NCI-H1930 (cell line): ENCODE measurements around the gene PATE4.
"Not testable (repeated sequence)": the region's sequence is repeated elsewhere in the genome, so short reads cannot be mapped to it uniquely, and the experiment has no call there.

ENCODE experiments used
- DNase-seq, 2 experiments: peaks; one replicate each; lab custom pipeline; 2025; lab: John Stamatoyannopoulos, UW

PATE4 gene, protein sequence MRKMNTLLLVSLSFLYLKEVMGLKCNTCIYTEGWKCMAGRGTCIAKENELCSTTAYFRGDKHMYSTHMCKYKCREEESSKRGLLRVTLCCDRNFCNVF

DNA sequence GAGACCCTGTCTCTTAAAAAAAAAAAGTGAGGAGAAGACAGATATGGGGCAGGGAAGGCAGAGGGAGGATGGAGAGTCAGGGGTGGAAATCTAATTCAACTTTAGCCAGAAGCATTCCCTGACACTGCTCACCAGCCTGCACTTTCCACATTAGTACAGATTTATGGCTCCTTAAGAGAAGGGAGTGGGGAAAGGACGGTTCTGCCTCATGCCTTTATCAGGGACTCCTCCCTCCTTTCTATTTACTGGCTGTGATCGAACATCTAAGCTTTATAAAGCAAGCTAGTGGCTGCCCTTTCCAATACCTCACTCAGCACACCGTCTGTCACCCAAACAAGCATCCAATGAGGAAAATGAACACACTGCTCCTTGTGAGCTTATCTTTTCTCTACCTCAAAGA lies at the start of gene PATE4:
PATE4 (plus strand) TSS at position 301 of the 400 bp plus-strand sequence; CDS start at position 345, 44 bp downstream.
- no peak for DNase-seq

DNA sequence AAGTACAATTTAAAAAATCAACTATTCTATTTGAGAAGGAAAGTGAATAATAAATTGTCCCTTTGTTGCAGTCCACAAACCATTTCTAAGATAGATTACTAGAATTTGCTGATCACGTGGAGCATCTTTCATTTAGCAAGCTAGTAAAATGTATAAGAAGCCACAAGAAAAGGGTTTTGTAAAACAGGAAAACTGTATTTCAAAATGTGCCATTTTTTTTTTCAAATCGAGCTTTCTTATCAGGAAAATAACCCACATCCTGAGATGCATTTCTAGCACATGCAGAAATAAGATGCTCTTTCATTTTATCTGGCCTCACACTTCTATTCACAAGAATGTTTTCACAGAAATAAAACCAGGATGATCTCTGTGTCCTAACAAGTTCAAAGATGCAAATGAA lies 48.4 kb upstream of the PATE4 start:
- no peak for DNase-seq

DNA sequence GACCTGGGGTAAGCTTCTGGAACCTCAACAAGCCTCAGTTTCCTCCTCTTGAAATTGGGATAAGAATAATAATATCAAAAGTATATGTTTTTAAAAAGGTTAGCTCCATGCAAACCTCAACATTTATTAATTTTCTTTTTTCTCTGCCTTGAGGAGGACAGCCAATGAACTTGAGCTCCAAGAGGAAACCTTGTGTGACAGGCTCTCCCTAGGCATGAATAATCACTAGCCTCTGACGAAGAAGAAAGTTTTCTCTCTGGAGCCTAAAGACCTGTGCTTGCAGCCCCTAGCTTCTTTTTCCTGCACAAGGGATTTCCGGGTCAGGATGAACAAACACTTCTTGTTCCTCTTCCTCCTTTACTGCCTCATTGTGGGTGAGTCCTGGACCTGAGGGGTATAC lies 45.3 kb upstream of the PATE4 start, which contains the start of gene PATE3:
PATE3 (plus strand) TSS at position 301 of the 400 bp plus-strand sequence; CDS start at position 326, 25 bp downstream.
- DNase-seq, result no peak

DNA sequence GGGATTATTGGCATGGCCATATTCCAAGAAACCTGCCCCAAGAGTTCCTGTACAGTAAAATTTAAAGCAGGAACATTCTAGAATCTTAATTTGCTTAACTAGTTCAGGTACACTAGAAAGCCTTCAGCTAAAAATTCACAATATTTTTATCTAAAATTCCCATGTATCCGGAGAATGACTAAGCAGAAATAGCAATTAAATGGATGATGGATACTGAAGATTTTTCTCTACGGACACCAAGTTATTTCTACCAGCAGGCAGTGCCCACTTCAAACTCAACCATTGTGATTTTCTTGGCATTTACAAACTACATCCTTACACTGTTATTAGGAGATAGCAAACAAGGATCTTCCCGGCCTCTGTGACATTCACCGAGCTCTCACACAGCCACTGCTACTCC lies 42.3 kb upstream of the PATE4 start:
- no peak for DNase-seq

DNA sequence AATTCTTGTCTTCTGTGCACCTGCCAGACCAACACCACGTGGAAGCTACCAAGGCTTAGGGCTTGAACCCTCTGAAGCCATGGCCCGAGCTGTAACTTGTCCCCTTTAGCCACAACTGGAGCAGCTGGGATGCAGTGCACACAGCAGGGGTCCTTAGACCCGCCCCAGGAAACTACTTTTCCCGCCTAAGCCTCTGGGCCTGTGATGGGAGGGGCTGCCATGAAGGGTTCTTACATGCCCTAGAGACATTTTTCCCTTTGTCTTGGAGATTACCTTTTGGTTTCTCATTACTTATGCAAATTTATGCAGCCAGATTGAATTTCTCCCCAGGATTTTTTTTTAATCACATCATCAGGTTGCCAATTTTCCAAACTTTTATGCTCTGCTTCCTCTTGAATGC lies 35.5 kb upstream of the PATE4 start:
- DNase-seq, result no peak

DNA sequence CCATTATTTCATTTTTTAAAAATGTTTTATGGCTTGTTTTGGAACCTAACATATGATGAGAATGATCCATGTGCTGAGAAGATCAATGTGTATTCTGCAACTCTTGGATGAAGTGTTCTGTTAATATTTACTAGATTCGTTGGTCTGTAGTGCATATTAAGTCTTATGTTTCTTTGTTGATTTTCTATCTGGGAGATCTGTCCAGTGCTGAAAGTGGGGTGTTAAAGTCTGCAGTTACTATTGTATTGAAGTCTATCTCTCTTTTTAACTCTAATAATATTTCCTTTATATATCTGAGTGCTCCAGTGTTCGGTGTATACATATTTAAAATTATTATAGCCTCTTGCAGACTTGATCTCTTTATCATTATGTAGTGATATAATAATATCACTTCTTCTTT lies 33.3 kb upstream of the PATE4 start:
- no peak for DNase-seq

DNA sequence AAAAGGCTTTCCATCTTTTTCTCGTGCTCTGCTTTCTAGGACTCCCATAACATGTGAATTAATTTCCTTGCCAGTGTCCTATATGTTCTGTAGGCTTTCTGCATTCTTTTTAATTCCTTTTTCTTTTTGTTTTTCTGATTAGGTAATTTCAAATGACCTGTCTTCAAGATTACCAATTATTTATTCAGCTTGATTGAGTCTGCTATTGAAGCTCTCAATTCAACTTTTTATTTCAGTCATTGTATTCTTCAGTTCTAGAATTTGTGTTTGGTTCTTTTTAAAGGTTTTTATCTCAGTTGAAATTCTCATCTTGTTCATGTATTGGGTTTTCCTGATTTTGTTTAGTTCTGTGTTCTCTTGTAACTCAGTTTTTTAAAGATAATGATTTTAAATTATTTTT lies 30.7 kb upstream of the PATE4 start:
- no peak for DNase-seq

DNA sequence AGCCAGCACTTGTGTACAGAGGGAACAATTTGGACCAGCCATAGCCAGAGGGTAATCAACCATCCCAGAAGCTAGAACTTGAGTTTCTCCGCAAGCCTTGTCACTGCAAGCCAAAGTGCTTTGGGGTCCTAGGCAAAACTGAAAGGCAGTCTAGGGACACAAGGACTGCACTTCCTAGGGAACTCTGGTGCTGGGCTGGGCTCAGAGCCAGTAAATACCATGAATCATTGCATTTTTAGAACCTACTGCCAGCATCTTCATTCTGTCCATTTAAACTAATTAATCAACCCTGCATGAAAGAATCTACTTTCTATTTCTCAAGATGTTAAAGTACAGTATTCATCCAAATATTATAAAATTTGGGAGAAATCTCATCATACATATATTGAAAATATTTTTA lies 25.2 kb upstream of the PATE4 start:
- no peak for DNase-seq

DNA sequence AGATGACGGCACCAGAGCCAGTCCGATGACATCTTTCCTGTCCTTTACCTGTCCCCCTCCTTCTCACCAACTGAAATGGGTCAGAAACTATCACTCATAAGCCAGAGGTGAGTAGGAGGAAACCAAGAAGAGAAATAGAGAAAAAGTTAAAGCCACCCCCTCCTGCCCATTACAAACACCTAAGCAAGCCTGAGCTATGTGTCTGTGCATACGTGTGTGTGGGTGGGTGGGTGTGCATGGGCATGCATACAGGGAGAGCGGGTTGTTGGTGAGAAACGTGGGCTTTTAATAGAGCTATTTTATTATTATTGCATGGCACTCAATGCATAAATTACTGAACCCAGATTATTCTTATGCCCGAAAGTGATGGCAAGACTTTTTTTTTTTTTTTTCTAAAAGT lies 2.6 kb downstream of the PATE4 start:
- no peak for DNase-seq

DNA sequence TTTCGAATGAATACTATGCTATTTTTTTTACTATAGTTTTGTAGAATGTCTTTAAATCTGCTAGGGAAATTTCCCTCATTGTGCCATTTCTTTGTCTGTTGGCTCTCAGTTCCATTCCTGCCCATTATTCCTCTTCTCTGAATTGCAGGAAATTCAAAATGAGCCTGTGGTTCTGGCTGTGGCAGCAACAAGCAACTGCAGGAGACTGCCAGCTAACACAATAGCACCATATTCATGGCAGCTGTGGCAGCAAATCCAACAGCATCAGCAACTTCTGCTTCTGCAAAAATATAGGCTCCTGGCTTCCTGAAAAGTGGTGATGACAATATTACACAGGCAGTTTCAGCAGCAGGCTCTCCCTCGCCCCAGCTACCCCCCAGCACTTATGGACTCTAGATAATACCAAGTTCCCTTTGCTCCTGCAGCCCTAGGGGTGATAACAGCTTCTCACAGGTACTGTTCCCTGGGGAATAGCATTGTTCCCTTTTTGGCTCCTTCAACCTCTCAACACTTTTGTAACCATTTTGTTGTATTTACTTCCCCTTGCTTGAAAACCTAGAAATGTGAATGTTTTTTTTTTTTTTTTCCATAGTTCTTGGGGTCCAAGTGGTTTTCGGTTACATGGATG lies 9.3 kb downstream of the PATE4 start:
- DNase-seq, result no peak

DNA sequence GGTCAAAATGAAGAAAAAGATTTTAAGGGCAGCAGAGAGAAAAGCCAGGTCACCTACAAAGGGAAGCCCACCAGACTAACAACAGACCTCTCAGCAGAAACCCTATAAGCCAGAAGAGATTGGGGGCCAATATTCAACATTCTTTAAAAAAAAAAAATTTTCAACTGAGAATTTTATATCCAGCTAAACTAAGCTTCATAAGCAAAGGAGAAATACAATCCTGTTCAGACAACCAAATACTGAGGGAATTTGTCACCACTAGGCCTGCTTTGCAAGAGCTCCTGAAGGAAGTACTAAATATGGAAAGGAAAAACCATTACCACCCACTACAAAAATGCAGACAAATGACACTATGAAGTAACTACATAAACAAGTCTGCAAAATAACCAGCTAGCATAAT lies 13.1 kb downstream of the PATE4 start:
- no peak for DNase-seq

DNA sequence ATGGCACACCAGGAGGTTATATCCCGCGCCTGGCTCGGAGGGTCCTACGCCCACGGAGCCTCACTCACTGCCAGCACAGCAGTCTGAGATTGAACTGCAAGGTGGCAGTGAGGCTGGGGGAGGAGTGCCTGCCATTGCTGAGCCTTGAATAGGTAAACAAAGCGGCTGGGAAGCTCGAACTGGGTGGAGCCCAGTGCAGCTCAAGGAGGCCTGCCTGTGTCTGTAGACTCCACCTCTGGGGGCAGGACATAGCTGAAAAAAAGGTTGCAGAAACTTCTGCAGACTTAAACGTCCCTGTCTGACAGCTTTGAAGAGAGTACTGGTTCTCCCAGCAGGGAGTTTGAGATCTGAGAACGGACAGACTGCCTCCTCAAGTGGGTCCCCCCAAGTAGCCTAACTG lies 24.6 kb downstream of the PATE4 start:
- not testable (repeated sequence) for DNase-seq

DNA sequence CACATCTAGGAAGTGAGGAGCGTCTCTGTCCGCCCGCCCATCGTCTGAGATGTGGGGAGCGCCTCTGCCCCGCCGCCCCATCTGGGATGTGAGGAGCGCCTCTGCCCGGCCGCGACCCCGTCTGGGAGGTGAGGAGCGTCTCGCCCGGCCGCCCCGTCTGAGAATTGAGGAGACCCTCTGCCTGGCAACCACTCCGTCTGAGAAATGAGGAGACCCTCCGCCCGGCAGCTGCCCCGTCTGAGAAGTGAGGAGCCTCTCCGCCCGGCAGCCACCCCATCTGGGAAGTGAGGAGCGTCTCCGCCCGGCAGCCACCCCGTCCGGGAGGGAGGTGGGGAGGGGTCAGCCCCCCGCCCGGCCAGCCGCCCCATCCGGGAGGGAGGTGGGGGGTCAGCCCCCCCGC lies 29.7 kb downstream of the PATE4 start:
- not testable (repeated sequence) for DNase-seq

DNA sequence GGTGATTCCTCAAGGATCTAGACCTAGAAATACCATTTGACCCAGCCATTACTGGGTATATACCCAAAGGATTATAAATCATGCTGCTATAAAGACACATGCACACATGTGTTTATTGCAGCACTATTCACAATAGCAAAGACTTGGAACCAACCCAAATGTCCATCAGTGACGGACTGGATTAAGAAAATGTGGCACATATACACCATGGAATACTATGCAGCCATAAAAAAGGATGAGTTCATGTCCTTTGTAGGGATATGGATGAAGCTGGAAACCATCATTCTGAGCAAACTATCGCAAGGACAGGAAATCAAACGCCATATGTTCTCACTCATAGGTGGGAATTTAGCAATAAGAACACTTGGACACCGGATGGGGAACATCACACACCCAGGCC lies 32.2 kb downstream of the PATE4 start:
- DNase-seq, result not testable (repeated sequence)

DNA sequence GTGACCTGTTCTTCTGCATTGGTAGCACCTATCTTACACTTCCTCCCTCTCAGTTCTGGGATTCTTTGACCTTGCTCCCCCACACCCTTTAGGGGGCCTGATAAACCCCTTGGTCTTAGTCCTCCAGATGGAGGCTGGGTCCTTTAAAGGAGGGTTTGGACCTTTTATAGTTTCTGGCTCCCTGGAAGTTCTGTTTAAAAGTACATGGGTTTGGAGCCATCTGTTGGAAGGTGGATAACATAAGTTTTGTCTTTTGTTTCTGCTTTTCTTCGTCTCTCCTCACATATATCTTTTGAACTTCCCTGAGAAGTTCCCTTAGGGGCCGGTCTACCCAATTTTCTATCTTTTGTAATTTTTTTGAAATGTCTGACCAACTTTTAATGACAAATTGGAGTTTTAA lies 36.4 kb downstream of the PATE4 start:
- DNase-seq, result no peak

DNA sequence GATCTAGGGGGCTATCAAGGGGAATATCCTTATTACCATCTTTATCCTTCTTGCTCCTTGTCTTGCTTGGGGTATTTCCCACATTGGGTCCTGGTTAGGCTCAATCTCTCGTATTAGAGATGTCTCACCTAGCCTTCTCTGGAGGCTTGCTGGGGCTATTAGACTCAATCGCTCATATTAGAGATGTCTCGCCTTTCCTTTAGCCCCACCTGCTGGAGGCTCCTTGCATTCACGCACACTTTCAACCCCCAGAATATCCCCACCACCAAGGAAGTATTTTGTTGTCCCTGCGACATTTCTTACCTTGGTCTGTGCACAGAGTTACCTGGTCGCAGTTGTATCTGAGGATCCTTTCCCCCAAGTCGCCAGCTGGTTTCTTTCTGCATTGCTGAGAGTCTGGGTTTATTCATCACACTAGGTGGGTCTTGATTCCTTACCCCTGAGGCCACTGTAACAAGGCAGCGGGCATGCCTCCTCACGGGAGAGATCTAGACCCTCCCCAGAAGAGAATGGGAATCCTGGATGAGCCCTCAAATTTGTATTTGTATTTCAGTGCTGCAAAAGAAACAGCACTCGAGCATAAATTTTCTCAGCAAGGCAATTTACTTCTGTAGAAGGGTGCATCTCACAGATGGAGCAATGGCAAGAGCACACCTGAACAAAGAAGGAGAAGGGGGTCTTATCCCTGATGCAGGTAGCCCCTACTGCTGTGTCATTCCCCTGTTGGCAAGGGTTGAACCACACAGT lies 38.4 kb downstream of the PATE4 start:
- peak in 1 of 2 experiments; percentile 34 for DNase-seq

DNA sequence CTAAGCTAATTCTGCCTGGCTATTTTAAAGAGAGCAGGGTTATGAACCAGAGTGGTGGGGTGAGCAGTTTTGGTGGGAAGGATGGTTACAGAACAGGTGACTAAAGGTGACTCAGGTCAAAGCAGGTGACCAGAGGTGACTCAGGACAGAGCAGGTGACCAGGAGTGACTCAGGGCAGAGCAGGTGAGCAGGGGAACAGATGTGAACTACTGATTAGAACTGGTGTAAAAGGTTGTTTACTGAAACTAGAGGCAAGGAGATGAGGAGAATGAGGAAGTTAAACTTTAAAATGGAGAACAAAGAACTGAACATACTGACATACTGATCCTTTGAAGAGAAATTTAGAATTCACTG lies 39.0 kb downstream of the PATE4 start:
- DNase-seq, result no peak

DNA sequence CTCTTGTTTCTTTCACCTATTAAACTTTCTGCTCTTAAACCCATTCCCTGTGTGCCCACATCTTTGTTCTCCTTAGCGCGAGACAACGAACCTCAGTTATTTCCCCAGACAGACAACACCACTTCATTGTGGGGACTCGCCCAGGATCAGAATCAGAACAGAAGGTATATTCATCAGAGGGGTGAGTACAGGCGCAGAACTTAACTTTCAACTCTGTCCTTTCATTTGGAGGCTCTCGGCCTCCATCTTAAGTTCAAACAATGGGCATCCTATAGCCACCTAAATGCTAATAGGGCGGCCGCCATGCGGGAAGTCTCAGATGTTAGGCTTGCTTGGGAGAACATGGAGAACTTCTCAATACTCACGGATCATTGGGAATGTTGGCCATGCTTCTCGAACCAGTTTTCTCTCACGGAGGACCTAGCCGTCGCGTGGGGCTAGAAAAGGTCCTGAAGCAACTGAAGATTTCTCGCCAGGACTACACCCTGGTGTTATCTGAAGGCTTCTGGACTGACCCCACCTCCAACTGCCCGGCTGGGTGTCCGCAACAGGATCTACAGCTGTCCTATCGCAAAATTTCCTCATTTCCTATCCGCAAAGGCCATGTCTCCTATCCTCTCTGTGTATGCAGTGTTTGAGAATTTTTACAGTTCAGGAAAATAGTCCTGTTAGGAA lies 40.9 kb downstream of the PATE4 start:
- no peak for DNase-seq

DNA sequence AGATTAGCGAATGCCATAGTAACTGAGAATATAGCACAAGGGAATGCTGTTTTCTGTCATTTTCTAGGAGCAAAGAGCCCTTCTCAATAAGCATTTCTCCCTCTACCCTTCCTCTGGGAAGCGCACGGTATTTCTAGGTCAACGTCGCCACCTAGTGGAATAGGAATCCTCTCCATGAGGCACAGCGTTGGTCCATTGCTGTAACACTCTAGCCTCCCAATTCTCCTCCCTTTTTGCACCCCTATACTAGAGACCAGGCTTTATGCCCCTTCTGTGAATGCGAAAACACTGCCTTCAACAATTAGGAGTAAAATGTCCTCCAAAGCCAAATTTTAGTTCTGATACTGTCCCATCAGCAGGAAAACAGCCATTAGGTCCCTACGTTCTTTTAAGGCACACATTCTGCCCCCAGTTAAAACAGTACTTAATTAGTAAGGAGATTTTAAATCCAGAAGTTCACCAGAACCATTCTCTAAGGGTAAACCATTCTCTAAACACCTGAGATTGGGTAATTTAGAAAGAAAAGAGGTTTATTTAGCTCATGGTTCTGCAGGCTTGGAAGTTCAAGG lies 41.5 kb downstream of the PATE4 start:
- DNase-seq, result peak; percentile 40 to 54

DNA sequence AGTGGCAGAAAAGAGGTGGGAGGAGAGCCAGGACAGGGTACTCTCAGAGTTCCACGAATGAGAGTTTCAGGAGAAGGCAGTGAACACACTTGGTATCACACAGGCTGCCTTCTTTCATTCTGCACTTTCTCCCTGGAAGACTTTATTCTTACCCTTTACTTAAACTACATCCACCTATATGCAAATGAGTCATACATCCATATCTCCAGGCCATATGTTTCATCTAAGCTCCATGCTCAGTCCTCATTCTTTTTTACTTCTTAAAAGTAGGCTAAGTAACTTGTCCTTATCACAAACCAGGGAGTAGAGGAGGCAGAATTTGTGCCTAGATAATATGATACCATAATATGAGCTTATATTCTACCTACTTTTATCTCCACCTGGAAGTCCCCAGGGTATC lies 48.2 kb downstream of the PATE4 start:
- DNase-seq, result no peak

DNA sequence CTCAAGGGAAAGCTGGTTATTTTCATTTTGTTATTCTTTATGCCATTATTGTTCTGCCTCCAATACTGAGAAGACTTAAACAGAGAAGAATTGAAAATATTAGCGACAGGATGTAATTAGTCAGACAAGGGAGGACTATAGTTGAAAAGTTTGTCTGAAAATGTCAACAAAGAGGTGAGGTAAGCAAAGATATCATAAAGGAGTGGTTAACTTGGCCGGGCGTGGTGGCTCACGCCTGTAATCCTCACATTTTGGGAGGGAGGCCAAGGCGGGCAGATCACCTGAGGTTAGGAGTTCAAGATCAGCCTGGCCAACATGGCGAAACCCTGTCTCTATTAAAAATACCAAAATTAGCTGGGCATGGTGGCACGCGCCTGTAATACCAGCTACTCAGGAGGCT lies 50.3 kb downstream of the PATE4 start:
- DNase-seq, result no peak

DNA sequence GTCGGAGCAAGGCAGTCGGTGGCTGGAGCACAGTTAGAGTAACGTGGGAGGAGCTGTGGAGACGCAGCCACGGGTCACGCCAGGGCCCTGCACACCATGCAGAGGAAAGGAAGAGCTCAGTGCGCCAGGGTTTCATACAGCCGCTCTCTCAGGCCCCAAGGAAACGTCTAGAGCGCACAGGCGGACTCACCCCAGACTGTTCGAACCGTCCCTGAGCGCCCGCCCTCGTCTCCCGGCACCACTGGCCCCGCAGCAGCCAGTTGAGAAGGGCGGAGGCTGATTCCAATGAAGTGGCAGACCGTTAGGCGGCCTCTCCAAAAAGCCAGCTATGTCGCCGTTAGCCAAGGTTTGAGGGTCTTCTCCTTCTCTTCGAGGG lies 53.9 kb downstream of the PATE4 start:
- peak in 1 of 2 experiments; percentile 42 for DNase-seq
